ENCODE results near the gene ATP8A2. TPM values are rescaled to one million over a fixed set of nuclear protein-coding genes. Genes with fewer than 3 reads are reported as not detected.

The ATP8A2 gene
- total RNA-seq, 4 donors from 2014 or later, result 0.20 to 1.1 (median 0.59) TPM

DNA sequence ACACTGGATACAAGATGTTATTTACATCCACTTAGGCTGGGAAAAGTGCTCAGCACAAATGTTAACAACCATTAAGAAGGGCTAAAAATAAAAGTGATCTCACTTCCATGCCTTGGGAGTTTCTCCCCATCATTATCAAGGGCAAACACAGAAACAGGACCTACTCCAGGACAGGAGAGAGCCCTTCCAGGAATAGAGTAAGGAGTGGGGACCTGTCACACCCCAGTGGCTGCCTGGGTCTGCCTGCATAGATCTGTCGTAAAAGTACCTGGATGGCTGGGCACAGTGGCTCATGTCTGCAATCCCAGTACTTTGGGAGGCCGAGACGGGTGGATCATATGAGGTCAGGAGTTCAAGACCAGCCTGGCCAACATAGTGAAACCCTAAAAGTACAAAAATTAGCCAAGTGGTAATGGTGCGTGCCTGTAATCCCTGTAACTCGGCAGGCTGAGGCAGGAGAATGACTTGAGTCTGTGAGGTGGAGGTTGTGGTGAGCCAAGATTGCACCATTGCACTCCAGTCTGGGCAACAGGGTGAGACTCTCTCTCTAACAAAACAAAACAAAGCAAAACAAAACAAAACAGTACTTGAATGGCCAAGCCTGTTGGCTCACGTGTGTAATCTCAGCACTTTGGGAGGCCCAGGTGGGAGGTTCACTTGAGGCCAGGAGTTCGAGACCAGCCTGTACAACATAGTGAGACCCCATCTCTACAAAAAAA is 5.6 kb downstream of the ATP8A2 start:
- Histone ChIP-seq H3K4me1 (peaks cover 0 to 2% (median under 1%) of the 10 kb centered on the region in 4 donors), H3K27me3 (peaks cover 44% of the 10 kb centered on the region), H3K27ac (no peak overlapping the region), H3K9me3 (no peaks in the 10 kb centered on the region), H3K36me3 (no peaks in the 10 kb centered on the region), H3K4me3 (no peak overlapping the region)
- in situ Hi-C loops (cut with MboI; ENCODE audit: low pct_ligation_motif_present in 1 of 4, low pct_unique_long_range_greater_than_20kb in 1 of 4, low sequenced_read_pairs in 3 of 4), result loop anchor here in 1 of 4 donors (10.0 kb wide), 1 partner anchor 143 kb away; no protein-coding TSS in a partner anchor
- intact Hi-C loops (cut with DNase I; ENCODE audit: low total_unique reads), result no loop called here
- no peak for TF ChIP-seq POLR2A (IDR thresholded peaks at IDR 0.05)
- TF ChIP-seq, protein P1, sequence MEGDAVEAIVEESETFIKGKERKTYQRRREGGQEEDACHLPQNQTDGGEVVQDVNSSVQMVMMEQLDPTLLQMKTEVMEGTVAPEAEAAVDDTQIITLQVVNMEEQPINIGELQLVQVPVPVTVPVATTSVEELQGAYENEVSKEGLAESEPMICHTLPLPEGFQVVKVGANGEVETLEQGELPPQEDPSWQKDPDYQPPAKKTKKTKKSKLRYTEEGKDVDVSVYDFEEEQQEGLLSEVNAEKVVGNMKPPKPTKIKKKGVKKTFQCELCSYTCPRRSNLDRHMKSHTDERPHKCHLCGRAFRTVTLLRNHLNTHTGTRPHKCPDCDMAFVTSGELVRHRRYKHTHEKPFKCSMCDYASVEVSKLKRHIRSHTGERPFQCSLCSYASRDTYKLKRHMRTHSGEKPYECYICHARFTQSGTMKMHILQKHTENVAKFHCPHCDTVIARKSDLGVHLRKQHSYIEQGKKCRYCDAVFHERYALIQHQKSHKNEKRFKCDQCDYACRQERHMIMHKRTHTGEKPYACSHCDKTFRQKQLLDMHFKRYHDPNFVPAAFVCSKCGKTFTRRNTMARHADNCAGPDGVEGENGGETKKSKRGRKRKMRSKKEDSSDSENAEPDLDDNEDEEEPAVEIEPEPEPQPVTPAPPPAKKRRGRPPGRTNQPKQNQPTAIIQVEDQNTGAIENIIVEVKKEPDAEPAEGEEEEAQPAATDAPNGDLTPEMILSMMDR (IDR thresholded peaks at IDR 0.05), result no peak
- no peak for TF ChIP-seq POLR2AphosphoS5 (IDR thresholded peaks at IDR 0.05)
- no peak for TF ChIP-seq EP300 (IDR thresholded peaks at IDR 0.05; ENCODE audit: low read depth)
- DNase-seq, result no peak
- 66 to 71% methylated on average over 3 to 7 of the region's 7 CpGs for WGBS, 2 donors (ENCODE audit: low coverage in 1 of 2)

DNA sequence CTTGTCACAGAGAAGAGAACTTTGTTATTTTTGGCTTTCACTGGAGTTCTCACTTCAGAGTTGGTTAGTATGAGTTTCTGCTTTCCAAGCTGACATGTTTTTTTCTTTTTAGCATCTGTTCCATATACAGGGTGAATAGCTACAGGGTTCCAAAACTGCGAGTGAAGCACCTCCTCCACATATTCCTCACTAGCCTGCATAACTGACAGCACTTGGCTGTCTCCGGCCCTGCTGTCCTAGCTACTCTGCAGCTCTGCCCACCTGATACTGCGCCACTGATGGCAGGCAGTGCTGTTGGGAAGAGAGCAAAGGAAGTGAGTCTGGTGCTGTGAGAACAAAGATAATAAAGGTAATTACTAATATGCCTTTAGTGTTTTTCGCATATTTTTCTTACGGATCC is 6.8 kb downstream of the ATP8A2 start:
- 74 to 85% methylated on average over 4 to 5 of the region's 5 CpGs for WGBS, 2 donors (ENCODE audit: low coverage in 1 of 2)
- H3K4me1 ChIP-seq, result no peaks in the 10 kb centered on the region
- TF ChIP-seq POLR2AphosphoS5 (IDR thresholded peaks at IDR 0.05), result no peak
- TF ChIP-seq, protein P1 (IDR thresholded peaks at IDR 0.05), result no peak
- no peak for TF ChIP-seq POLR2A (IDR thresholded peaks at IDR 0.05)
- no peak for TF ChIP-seq EP300 (IDR thresholded peaks at IDR 0.05; ENCODE audit: low read depth)
- intact Hi-C loops (cut with DNase I; ENCODE audit: low total_unique reads) (no loop called here), in situ Hi-C loops (cut with MboI; ENCODE audit: low pct_ligation_motif_present in 1 of 4, low pct_unique_long_range_greater_than_20kb in 1 of 4, low sequenced_read_pairs in 3 of 4) (loop anchor here in 1 of 4 donors (10.0 kb wide), 1 partner anchor 144 kb away; no protein-coding TSS in a partner anchor)
- no peaks in the 10 kb centered on the region for H3K36me3 ChIP-seq
- H3K27me3 ChIP-seq, result peaks cover 36% of the 10 kb centered on the region
- H3K9me3 ChIP-seq, result no peaks in the 10 kb centered on the region
- H3K27ac ChIP-seq, result no peak overlapping the region
- no peak for DNase-seq
- H3K4me3 ChIP-seq, result no peak overlapping the region

DNA sequence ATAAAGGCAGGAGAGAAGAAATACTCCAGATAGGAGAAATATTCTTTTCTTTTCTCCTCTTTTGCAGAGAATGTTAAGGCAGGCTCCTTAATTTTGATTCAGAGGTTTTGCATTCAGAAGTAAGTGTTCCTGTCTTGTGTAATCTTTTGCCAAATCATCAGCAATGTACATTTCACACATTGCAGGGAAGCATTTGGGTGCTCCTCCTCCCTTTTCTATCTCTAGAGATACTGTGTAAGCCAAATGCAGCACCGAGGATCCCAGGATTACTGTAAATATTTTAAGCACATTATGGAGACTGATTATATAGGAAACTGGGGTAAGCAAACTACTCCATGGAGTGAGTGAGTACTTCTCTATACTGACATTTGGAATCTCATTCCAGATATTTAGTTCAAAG is 7.2 kb downstream of the ATP8A2 start:
- no peak overlapping the region for H3K27ac ChIP-seq
- intact Hi-C loops (cut with DNase I; ENCODE audit: low total_unique reads), result no loop called here
- DNase-seq, result no peak
- no peak overlapping the region for H3K4me3 ChIP-seq
- TF ChIP-seq, protein P1 (IDR thresholded peaks at IDR 0.05), result no peak
- TF ChIP-seq EP300 (IDR thresholded peaks at IDR 0.05; ENCODE audit: low read depth) (no peak), POLR2A (IDR thresholded peaks at IDR 0.05) (no peak), POLR2AphosphoS5 (IDR thresholded peaks at IDR 0.05) (no peak)
- H3K27me3 ChIP-seq, result peaks cover 36% of the 10 kb centered on the region
- no peaks in the 10 kb centered on the region for H3K36me3 ChIP-seq
- H3K9me3 ChIP-seq, result no peaks in the 10 kb centered on the region
- WGBS, 2 donors (ENCODE audit: low coverage in 1 of 2), result 31 to 60% methylated on average over 1 of the region's 1 CpG
- in situ Hi-C loops (cut with MboI; ENCODE audit: low pct_ligation_motif_present in 1 of 4, low pct_unique_long_range_greater_than_20kb in 1 of 4, low sequenced_read_pairs in 3 of 4), result loop anchor here in 1 of 4 donors (10.0 kb wide), 1 partner anchor 144 kb away; no protein-coding TSS in a partner anchor
- no peaks in the 10 kb centered on the region for H3K4me1 ChIP-seq

DNA sequence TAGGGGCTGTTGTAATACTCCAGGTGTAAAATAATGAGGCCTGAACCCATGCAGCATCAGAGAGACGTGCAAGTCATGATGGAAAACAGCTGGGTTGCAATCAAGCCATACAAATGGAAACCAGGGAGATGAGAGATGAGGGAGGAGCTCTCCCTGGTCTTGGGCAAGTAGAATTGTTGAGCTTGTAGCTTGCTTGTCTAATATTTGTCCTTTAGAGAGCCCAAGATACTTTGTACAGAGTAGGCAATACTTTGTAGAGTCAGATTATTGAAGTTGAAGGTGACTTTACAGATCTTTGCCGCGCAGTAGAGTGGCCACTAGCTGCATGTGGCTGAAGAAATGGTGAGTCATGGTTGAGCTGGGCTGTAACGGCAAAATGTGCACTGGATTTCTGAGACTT is 8.3 kb downstream of the ATP8A2 start:
- Histone ChIP-seq H3K36me3 (no peaks in the 10 kb centered on the region), H3K4me1 (no peaks in the 10 kb centered on the region), H3K27me3 (peaks cover 30% of the 10 kb centered on the region), H3K27ac (no peak overlapping the region), H3K4me3 (no peak overlapping the region), H3K9me3 (no peaks in the 10 kb centered on the region)
- TF ChIP-seq POLR2AphosphoS5 (IDR thresholded peaks at IDR 0.05) (no peak), POLR2A (IDR thresholded peaks at IDR 0.05) (no peak), EP300 (IDR thresholded peaks at IDR 0.05; ENCODE audit: low read depth) (no peak)
- TF ChIP-seq, protein P1 (IDR thresholded peaks at IDR 0.05), result no peak
- intact Hi-C loops (cut with DNase I; ENCODE audit: low total_unique reads), result no loop called here
- DNase-seq, result no peak
- WGBS, 2 donors (ENCODE audit: low coverage in 1 of 2), result 70 to 78% methylated on average over 4 of the region's 4 CpGs
- in situ Hi-C loops (cut with MboI; ENCODE audit: low pct_ligation_motif_present in 1 of 4, low pct_unique_long_range_greater_than_20kb in 1 of 4, low sequenced_read_pairs in 3 of 4), result no loop called here

All from transverse colon (tissue), 4 donors.